SU-DHL-6 (cell line): Measurements from ENCODE around the gene DTX1.

ENCODE experiments used
- H2AFZ ChIP-seq: fragments of 200-600 bp; sonication (generic); 2 replicates; pipeline ENCODE4 v1.6.1; 2014; ENCODE audit warnings: low read depth, mild to moderate bottlenecking, moderate library complexity, mixed read lengths, antibody characterized with exemption, low read length; ENCODE audit not compliant: severe bottlenecking
- H3F3A ChIP-seq: fragments of 200-600 bp; shearing (Covaris generic); 2 replicates; pipeline ENCODE4 v1.6.0; 2016; ENCODE audit warnings: antibody characterized with exemption, mild to moderate bottlenecking; ENCODE audit not compliant: insufficient read depth
- H3K27ac ChIP-seq: fragments of 200-600 bp; sonication (generic); 2 replicates; pipeline ENCODE4 v1.5.1; 2016; ENCODE audit warnings: low read depth, mild to moderate bottlenecking, low read length, moderate library complexity, mixed read lengths
- H3K27me3 ChIP-seq: fragments of 200-600 bp; sonication (generic), shearing (Covaris generic); 2 replicates; pipeline ENCODE4 v1.6.0; 2014; ENCODE audit warnings: mild to moderate bottlenecking, low read length
- H3K36me3 ChIP-seq: fragments of 200-600 bp; sonication (generic); 2 replicates; pipeline ENCODE4 v1.6.1; 2014; ENCODE audit warnings: mild to moderate bottlenecking, low read length, mixed read lengths
- H3K4me2 ChIP-seq: fragments of 300-600, 200-600 bp; shearing (Covaris generic), sonication (generic); 2 replicates; pipeline ENCODE4 v1.6.0; 2014; ENCODE audit warnings: low read length, low read depth, mild to moderate bottlenecking; ENCODE audit not compliant: poor library complexity, severe bottlenecking
- H3K4me3 ChIP-seq: fragments of 200-600 bp; sonication (generic); 2 replicates; pipeline ENCODE4 v1.5.1; 2014; ENCODE audit warnings: antibody characterized with exemption, low read length, mild to moderate bottlenecking, mixed read lengths; ENCODE audit not compliant: insufficient read depth, poor library complexity, severe bottlenecking
- H3K79me2 ChIP-seq: fragments of 200-600 bp; sonication (generic); 2 replicates; pipeline ENCODE4 v1.6.1; 2014; ENCODE audit warnings: mild to moderate bottlenecking, low read length, moderate library complexity; ENCODE audit not compliant: insufficient read depth
- H3K9ac ChIP-seq: fragments of 200-600 bp; sonication (generic); 2 replicates; pipeline ENCODE4 v1.7.0; 2014; ENCODE audit warnings: mild to moderate bottlenecking, low read length
- H3K9me2 ChIP-seq: fragments of 200-600 bp; sonication (generic); replicated peaks from 2 replicates; pipeline ENCODE4 v1.6.1; 2014; ENCODE audit warnings: low read length; ENCODE audit not compliant: insufficient read depth
- H3K9me3 ChIP-seq: fragments of 200-600 bp; sonication (generic); 2 replicates; pipeline ENCODE4 v1.6.1; 2014; ENCODE audit warnings: low read length, mixed read lengths; ENCODE audit not compliant: insufficient read depth
- H4K20me1 ChIP-seq: fragments of 200-600 bp; sonication (generic); 2 replicates; pipeline ENCODE4 v1.6.1; 2014; ENCODE audit warnings: low read depth, mild to moderate bottlenecking, antibody characterized with exemption, low read length, moderate library complexity, mixed read lengths
- EZH2phosphoT487 ChIP-seq: fragments of 200-600 bp; sonication (generic), shearing (Covaris generic); conservative IDR thresholded peaks from 2 replicates; pipeline ENCODE4 v1.6.1; 2018; ENCODE audit warnings: mild to moderate bottlenecking, antibody characterized with exemption, low read length, moderate library complexity, mixed read lengths
- TF ChIP-seq, protein P1 (sequence below): fragments of 200-600 bp; sonication (generic); IDR thresholded peaks from one replicate; pipeline ENCODE4 v1.5.1; 2017; ENCODE audit warnings: antibody characterized with exemption, mild to moderate bottlenecking, low read length, moderate library complexity; ENCODE audit not compliant: insufficient read depth, poor library complexity, severe bottlenecking

Gene DTX1

DNA sequence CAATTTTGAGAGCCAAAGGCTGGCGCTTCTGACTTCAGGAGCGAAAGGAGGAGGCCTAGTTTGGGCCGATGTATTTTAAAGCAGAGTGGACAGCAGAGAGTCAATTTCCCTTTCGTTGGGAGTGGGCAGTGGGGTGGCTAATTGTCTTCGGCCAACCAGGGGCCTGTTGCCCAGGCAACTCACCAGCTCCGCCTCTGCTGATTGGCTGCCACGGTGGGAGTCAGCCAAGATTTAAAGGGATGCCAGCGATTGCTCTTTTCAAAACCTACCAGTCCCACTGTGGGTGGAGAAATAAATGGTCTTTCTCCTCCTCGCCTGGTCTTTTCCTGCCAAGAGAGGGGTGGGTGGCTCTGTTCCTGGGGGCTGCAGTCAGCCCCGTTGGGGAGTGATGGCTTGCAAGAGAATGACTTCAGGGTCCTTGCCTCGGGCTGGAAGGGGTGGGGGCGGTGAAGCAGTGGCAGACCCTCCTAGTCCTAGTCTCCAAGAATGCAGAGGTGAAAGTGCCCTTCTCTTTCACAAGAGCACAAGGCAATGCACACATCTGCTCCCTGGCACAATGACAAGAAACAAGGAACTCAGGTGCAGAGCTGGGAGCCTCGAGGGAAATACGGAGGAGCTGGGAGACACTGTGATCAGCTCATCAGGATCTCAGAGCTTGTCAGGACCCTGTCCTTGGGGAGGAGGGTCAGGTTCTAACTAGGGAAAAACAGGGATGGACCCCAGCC lies 41.3 kb downstream of the DTX1 start:
- Histone ChIP-seq H2AFZ (no peak overlapping the region), H3K27me3 (no peaks in the 10 kb centered on the region), H3K9me3 (no peaks in the 10 kb centered on the region), H3K9ac (peak overlapping the region; percentile 21; the same call in 1 of the 2 replicates), H3F3A (peaks cover 81% of the 10 kb centered on the region), H3K27ac (peak overlapping the region; percentile 85), H3K4me2 (peak overlapping the region; percentile 24), H3K4me3 (no peak overlapping the region), H3K36me3 (peaks cover under 1% of the 10 kb centered on the region; the same call in 1 of the 2 replicates), H4K20me1 (no peaks in the 10 kb centered on the region), H3K79me2 (no peaks in the 10 kb centered on the region), H3K9me2 (no peaks in the 10 kb centered on the region)
- no peak for TF ChIP-seq EZH2phosphoT487
- TF ChIP-seq, protein P1, sequence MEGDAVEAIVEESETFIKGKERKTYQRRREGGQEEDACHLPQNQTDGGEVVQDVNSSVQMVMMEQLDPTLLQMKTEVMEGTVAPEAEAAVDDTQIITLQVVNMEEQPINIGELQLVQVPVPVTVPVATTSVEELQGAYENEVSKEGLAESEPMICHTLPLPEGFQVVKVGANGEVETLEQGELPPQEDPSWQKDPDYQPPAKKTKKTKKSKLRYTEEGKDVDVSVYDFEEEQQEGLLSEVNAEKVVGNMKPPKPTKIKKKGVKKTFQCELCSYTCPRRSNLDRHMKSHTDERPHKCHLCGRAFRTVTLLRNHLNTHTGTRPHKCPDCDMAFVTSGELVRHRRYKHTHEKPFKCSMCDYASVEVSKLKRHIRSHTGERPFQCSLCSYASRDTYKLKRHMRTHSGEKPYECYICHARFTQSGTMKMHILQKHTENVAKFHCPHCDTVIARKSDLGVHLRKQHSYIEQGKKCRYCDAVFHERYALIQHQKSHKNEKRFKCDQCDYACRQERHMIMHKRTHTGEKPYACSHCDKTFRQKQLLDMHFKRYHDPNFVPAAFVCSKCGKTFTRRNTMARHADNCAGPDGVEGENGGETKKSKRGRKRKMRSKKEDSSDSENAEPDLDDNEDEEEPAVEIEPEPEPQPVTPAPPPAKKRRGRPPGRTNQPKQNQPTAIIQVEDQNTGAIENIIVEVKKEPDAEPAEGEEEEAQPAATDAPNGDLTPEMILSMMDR: no peak

DNA sequence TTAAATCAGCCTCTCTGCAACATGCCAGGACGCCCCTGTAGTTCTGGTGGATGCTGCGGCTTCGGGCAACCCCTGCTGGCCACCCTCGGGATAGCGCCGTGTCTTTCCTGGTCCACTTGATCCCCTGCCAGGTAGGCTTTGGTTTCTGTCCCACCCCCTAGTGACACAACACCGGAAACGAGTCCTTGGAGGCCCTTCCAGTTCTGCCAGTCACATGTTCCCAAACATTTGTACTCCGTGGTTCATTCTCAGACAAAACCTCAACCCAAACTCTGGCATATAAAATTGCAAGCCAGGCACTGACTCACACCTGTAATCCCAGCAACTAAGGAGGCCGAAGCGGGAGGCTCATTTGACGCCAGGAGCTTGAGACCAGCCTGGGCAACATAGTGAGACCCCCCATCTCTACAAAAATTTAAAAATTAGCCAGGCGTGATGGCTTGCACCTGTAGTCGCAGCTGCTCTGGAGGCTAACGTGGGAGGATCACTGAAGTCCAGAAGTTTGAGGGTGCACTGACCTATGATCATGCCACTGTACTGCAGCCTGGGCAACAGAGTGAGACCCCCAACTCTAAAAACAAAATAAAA lies 42.0 kb downstream of the DTX1 start:
- Histone ChIP-seq H3K4me3 (no peak overlapping the region), H3K4me2 (peak overlapping the region; percentile 24), H3K27ac (peak overlapping the region; percentile 85), H3K79me2 (no peaks in the 10 kb centered on the region), H3K9me3 (no peaks in the 10 kb centered on the region), H3K9ac (peak overlapping the region; percentile 21; the same call in 1 of the 2 replicates), H3K9me2 (no peaks in the 10 kb centered on the region), H3F3A (peaks cover 80% of the 10 kb centered on the region), H2AFZ (no peak overlapping the region), H3K36me3 (no peaks in the 10 kb centered on the region; the same call in 1 of the 2 replicates), H3K27me3 (no peaks in the 10 kb centered on the region), H4K20me1 (no peaks in the 10 kb centered on the region)
- TF ChIP-seq EZH2phosphoT487: no peak
- TF ChIP-seq, protein P1: peak; percentile 60

DNA sequence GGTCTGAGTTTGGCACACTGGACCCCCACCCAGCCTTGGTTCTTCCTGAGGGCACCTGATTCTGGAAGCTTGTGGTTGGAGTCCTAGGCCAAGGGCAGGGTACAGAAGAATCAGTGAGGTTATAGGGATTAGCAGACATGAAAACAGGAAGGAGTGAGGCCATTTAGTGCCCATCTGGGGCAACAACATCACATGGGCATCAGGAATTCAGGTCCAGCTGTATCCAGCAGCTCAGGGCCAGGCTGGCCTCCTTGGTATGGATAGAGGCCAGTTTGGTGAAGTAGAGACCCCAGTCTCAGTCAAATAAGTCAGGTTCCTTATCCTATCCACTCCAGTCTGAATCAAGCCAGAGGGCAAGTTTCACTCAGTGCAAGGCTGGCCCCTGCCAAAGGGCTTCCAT lies 42.8 kb downstream of the DTX1 start:
- H3K27ac ChIP-seq: peak overlapping the region; percentile 85
- no peak overlapping the region for H3K4me3 ChIP-seq

DNA sequence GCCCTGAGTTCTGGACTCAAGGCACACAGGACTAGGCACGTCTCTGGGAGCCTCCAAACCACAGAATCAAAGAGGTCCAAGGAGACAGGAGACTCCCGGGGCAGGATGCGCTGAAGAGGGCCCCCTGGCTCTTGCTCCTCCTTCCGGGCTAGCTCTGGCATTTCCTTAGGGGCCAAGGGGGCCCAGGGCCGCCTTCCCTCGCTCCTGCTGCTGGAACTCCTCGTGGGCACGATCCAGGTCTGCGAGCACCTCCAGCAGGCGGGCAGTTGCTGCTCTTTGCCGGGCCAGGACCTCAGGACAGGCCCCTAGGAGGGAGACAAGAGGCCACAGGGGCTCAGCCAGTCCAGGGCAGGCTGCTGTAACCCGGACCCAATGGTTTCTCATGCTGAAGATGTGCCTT lies 43.2 kb downstream of the DTX1 start:
- Histone ChIP-seq H3K4me2 (no peak overlapping the region), H3K36me3 (no peaks in the 10 kb centered on the region; the same call in 1 of the 2 replicates), H3K27me3 (no peaks in the 10 kb centered on the region), H3K4me3 (no peak overlapping the region), H3K27ac (peak overlapping the region; percentile 85), H4K20me1 (no peaks in the 10 kb centered on the region), H3K79me2 (peaks cover 3% of the 10 kb centered on the region; the same call in 1 of the 2 replicates), H3K9me2 (no peaks in the 10 kb centered on the region), H2AFZ (no peak overlapping the region), H3K9ac (no peak overlapping the region), H3K9me3 (no peaks in the 10 kb centered on the region), H3F3A (peaks cover 69% of the 10 kb centered on the region)
- TF ChIP-seq, protein P1: no peak
- TF ChIP-seq EZH2phosphoT487: no peak

More for the DNA sequence above, 42.8 kb downstream of the DTX1 start:
- H3F3A ChIP-seq: peaks cover 73% of the 10 kb centered on the region
- 0 out of 2 replicates have a peak overlapping the region, but pooled peaks have one; percentile 3 for H3K9ac ChIP-seq
- no peak for TF ChIP-seq EZH2phosphoT487
- no peaks in the 10 kb centered on the region; the same call in 1 of the 2 replicates for H3K36me3 ChIP-seq
- H4K20me1 ChIP-seq: no peaks in the 10 kb centered on the region
- no peaks in the 10 kb centered on the region for H3K9me2 ChIP-seq
- no peaks in the 10 kb centered on the region for H3K27me3 ChIP-seq
- H2AFZ ChIP-seq: no peak overlapping the region
- no peak overlapping the region for H3K4me2 ChIP-seq
- H3K9me3 ChIP-seq: no peaks in the 10 kb centered on the region
- no peaks in the 10 kb centered on the region for H3K79me2 ChIP-seq
